Glutamatergic neuron (in vitro differentiated cells): Measurements from ENCODE around the gene MINDY4. TPM values are rescaled to one million over a fixed set of nuclear protein-coding genes. Genes with fewer than 3 reads are reported as not detected.

Source experiments
- DNase-seq: peaks from one replicate; pipeline ENCODE4 v3.0.0; 2022
- H3K27ac Mint-ChIP-seq: one replicate; pipeline ENCODE4 v1.8.0; 2020; ENCODE audit warnings: mild to moderate bottlenecking, mixed read lengths, inconsistent platforms; ENCODE audit not compliant: unreplicated experiment
- H3K27me3 Mint-ChIP-seq: one replicate; pipeline ENCODE4 v1.8.0; 2020; ENCODE audit warnings: mild to moderate bottlenecking, moderate library complexity, mixed read lengths, inconsistent platforms; ENCODE audit not compliant: unreplicated experiment
- H3K36me3 Mint-ChIP-seq: one replicate; pipeline ENCODE4 v1.8.0; 2020; ENCODE audit warnings: mild to moderate bottlenecking, mixed read lengths, inconsistent platforms; ENCODE audit not compliant: unreplicated experiment
- H3K4me1 Mint-ChIP-seq: one replicate; pipeline ENCODE4 v1.8.0; 2020; ENCODE audit warnings: mild to moderate bottlenecking, low read depth, mixed read lengths, inconsistent platforms; ENCODE audit not compliant: unreplicated experiment
- H3K4me3 Mint-ChIP-seq: one replicate; pipeline ENCODE4 v1.8.0; 2020; ENCODE audit warnings: mild to moderate bottlenecking, mixed read lengths, inconsistent platforms; ENCODE audit not compliant: unreplicated experiment
- H3K9me3 Mint-ChIP-seq: one replicate; pipeline ENCODE4 v1.8.0; 2020; ENCODE audit warnings: mild to moderate bottlenecking, moderate library complexity, mixed read lengths, inconsistent platforms; ENCODE audit not compliant: unreplicated experiment
- total RNA-seq: library from RNA; stranded (reverse); fragmentation: NEBNext Ultra II Directional; extraction: Animal tissue kit (Norgen Biotek cat#: 25700); gene quantifications from one replicate; pipeline ENCODE4 v1.2.1, GENCODE V29; 2021; ENCODE audit not compliant: unreplicated experiment
- TF ChIP-seq, protein P1 (sequence below): fragments of 200-600 bp; sonication (generic); IDR thresholded peaks from one replicate; pipeline ENCODE4 v1.5.0; 2021; ENCODE audit not compliant: partially characterized antibody, unreplicated experiment

Gene MINDY4
- total RNA-seq, 1 donor from 2014 or later: 2.3 TPM

- TF ChIP-seq, protein P1, sequence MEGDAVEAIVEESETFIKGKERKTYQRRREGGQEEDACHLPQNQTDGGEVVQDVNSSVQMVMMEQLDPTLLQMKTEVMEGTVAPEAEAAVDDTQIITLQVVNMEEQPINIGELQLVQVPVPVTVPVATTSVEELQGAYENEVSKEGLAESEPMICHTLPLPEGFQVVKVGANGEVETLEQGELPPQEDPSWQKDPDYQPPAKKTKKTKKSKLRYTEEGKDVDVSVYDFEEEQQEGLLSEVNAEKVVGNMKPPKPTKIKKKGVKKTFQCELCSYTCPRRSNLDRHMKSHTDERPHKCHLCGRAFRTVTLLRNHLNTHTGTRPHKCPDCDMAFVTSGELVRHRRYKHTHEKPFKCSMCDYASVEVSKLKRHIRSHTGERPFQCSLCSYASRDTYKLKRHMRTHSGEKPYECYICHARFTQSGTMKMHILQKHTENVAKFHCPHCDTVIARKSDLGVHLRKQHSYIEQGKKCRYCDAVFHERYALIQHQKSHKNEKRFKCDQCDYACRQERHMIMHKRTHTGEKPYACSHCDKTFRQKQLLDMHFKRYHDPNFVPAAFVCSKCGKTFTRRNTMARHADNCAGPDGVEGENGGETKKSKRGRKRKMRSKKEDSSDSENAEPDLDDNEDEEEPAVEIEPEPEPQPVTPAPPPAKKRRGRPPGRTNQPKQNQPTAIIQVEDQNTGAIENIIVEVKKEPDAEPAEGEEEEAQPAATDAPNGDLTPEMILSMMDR: no peak
- no peak for DNase-seq
- H3K9me3 Mint-ChIP-seq: peaks cover 3% of the 10 kb centered on the region
- no peak overlapping the region for H3K27ac Mint-ChIP-seq
- peaks cover 15% of the 10 kb centered on the region for H3K4me1 Mint-ChIP-seq
- peaks cover 9% of the 10 kb centered on the region for H3K27me3 Mint-ChIP-seq
- no peak overlapping the region for H3K4me3 Mint-ChIP-seq
- no peaks in the 10 kb centered on the region for H3K36me3 Mint-ChIP-seq
Measured at GRCh38 chr7:30916767-30917166, 145.6 kb downstream of the MINDY4 start.

DNA sequence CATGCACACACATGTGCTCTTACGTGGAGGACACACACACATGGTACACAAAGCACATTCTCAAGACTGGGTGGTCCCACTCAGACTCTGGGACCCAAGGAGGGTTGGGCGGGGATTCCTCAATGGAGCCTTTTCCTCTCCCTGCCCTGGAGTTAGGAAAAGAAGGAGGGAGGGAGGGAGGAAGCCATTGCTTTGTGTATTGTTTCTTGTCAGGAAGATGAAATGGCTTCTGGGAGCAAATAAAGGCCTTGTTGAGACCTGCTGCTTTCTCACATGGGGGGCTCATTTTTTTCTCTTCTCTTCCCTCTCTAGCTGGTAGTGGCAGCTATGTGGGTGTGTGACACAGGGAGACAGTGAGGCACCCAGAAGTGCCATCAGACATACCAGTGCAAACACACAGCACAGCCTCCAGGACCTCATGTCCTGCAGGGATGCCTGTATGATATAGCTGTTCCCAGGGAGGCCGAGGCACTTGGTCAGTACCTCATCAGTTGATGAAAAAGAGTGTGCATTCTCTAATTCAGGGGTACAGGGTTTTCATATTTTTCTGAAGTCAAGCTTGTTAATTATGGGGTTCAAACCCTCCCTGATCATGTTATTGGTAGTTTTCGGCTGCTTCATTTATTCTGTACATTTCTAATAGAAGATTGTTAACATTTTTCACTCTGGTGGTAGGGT is 146.1 kb downstream of the MINDY4 start:
- Mint-ChIP-seq H3K9me3 (peaks cover 3% of the 10 kb centered on the region), H3K4me3 (no peak overlapping the region), H3K36me3 (no peaks in the 10 kb centered on the region), H3K27ac (no peak overlapping the region), H3K4me1 (peaks cover 15% of the 10 kb centered on the region), H3K27me3 (peaks cover 6% of the 10 kb centered on the region)
- TF ChIP-seq, protein P1: no peak
- no peak for DNase-seq

GRCh38 chr7:30918676-30919075 is 147.5 kb downstream of the MINDY4 start:
- TF ChIP-seq, protein P1: no peak
- DNase-seq: peak; percentile 8
- Mint-ChIP-seq H3K36me3 (no peaks in the 10 kb centered on the region), H3K4me1 (peaks cover 6% of the 10 kb centered on the region), H3K27ac (no peak overlapping the region), H3K9me3 (peaks cover 2% of the 10 kb centered on the region), H3K27me3 (peaks cover 3% of the 10 kb centered on the region), H3K4me3 (no peak overlapping the region)

- Mint-ChIP-seq H3K27me3 (peaks cover 6% of the 10 kb centered on the region), H3K4me1 (peaks cover 5% of the 10 kb centered on the region), H3K36me3 (no peaks in the 10 kb centered on the region), H3K27ac (no peak overlapping the region), H3K9me3 (peaks cover 2% of the 10 kb centered on the region), H3K4me3 (no peak overlapping the region)
- TF ChIP-seq, protein P1: no peak
- DNase-seq: peak; percentile 5
Measured at GRCh38 chr7:30920021-30920583, 148.9 kb downstream of the MINDY4 start.
